Measurements from ENCODE around the gene SPAG7.
"Not testable (repeated sequence)": the region's sequence is repeated elsewhere in the genome, so short reads cannot be mapped to it uniquely, and the experiment has no call there.

The SPAG7 gene

DNA sequence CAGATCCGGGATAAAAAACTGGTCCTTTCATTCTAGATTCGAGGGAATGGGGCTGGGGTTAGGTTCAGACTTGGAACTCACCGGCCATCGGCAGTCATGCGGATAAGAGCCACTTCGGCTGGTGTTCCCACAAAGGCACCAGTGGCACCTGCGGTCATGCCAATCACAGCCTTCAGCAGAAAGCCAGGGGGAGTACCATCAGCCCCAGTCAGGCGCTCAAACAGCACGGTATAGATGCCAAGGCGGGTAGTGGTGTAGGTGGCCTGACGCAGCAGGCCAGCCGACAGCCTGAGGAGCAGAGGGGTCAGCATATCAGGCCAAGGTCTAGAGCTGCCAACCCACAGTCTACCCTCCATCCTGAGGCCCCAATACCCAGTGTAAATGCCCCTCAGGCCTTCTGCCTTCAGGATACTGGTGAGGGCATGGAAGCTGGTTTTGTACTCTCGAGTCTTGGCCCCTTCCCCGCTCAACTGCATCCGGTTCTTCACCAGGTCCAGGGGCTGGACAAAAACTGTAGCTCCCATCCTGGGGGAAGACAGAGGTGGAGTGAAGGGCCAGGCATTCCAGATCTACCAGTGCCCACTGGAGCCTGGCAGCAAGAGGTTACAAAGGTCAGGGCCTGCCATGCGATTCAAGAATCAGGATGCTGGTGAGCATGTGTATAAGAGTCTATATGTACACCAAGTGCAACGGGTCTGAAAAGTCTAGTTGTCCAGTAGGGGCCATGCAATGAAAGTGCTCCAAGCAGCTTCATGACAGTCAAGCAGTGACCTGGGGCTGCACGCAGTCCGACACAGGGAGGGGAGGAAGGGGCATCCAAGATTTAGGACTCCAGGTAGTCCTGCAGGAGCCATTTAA is 28.7 kb downstream of the SPAG7 start:
- no peak for DNase-seq

DNA sequence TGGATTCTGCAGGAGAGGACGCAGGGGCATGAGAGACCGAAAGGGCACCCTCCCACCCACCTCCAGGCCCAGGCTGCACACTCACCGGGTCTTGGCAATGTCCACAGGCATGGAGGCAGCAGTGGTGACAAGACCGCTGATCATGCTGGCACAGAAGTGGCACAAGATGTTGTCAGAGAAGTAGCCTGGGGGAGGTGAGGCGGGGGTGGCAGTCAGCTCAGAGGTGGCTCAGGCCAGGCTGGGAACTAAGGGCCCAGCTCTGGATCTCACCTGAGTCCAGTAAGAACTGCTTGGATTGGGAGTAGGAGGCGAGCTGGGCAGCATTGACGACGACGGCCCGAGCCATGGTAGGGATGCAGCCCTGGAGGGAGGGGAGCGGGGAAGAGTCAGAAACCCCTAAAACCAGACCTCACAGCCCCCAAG is 29.5 kb downstream of the SPAG7 start:
- no peak for DNase-seq

DNA sequence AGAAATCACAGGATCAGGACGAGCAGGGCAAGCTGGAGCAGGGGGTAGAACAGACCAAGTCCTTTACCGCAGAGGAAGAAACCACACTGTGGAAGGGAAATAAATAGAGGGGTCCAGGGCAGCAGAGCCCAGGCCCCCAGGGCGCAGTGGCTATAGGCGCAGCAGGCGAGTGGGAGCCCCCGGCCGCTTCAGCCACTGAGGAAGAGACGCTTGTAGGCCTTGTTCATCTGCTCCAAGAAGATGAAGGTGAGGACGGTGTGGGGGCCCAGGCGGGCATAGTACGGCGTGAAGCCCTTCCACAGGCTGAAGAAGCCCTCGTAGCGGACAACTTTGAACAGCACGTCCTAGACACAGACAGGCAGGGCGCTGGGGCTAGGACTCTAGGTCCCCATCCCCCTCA is 30.1 kb downstream of the SPAG7 start:
- no peak for DNase-seq

DNA sequence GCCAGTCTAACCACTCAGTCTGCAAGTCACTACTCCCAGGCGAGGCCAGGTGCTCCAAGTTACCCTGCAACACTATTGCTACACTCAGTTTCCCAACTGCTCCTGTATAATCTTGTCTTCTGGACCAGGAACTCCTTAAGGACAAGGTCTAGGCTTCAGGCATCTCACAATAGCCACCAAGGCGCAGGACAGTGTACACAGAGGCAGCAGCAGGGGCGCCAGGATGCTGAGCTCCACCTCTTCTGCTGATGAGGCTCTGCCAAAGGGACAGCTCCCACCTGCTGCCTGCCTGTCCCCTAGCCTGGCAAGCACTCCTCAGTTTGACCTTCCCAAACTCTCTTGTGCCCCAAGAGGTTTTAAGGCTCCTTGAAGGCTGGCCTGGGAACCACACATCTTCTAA is 31.2 kb downstream of the SPAG7 start:
- DNase-seq = no peak

DNA sequence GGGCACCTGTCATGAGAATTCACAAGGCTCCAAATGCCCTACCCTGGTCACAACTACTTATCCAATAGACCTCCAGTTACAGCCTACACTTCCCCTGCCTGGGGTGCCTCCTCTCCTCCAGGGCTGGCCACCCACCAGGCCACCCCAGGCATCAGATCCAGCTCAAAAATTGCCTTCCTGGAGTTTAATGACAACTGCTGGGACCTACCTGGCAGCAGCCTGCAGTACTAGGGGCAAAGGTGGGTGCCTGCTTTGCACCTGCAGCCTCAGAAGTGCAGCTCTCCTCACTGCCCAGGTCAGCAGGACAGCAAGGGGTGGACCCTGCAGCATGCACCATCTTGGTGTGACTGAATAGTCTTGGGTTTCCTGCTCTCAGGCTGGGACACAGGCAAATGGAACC is 32.0 kb downstream of the SPAG7 start:
- DNase-seq = no peak

DNA sequence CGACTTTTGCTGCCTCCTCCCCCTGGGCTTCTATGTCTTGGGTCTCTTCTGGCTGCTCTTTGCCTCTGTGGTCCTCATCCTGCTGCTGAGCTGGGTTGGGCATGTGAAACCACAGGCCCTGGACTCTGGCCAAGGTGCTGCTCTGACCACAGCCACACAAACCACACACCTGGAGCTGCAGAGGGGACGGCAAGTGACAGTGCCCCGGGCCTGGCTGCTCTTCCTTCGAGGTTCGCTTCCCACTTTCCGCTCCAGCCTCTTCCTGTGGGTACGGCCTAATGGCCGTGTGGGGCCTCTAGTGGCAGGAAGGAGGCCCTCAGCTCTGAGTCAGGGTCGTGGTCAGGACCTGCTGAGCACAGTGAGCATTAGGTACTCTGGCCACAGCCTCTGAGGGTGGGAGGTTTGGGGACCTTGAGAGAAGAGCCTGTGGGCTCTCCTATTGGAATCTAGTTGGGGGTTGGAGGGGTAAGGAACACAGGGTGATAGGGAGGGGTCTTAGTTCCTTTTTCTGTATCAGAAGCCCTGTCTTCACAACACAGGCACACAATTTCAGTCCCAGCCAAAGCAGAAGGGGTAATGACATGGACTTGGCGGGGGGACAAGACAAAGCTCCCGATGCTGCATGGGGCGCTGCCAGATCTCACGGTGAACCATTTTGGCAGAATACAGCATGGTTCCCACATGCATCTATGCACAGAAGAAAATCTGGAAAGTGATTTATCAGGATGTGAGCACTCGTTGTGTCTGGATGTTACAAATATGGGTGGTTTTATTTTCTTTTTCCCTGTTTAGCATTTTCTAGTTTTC is 33.2 kb downstream of the SPAG7 start:
- DNase-seq = peak in 3 of 51 donors; percentile 8 to 12 (median 9)

DNA sequence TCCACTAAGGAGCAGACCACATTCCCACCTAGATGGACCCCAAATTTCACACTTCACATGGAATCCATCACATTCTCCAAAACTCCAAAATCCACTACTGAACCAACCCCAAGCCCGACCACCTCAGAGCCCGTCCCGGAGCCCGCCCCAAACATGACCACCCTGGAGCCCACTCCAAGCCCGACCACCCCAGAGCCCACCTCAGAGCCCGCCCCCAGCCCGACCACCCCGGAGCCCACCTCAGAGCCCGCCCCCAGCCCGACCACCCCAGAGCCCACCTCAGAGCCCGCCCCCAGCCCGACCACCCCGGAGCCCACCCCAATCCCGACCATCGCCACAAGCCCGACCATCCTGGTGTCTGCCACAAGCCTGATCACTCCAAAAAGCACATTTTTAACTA is 34.0 kb downstream of the SPAG7 start:
- DNase-seq = no peak

DNA sequence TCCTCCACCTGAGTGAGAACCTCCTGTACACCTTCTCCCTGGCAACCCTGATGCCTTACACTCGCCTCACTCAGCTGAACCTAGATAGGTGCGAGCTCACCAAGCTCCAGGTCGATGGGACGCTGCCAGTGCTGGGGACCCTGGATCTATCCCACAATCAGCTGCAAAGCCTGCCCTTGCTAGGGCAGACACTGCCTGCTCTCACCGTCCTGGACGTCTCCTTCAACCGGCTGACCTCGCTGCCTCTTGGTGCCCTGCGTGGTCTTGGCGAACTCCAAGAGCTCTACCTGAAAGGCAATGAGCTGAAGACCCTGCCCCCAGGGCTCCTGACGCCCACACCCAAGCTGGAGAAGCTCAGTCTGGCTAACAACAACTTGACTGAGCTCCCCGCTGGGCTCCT is 34.9 kb downstream of the SPAG7 start:
- no peak for DNase-seq

DNA sequence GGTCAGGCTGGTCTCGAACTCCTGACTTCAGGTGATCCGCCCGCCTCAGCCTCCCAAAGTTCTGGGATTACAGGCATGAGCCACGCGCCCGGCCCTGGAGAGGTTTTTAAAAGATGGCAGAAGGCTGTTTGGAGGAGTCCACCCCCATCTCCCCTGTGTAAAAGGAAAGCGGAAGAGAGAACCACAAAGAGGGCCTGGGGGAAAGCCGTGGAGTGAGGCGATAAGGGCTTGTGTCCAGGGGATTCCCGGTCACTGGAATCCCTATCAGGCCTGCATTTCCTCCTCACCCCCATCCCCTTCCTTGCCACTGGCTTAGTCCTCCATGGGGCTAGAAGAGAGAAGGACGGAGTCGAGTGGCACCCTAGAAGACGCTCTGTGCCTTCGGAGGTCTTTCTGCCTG is 35.7 kb downstream of the SPAG7 start, which contains the start of gene GP1BA:
Gene GP1BA (plus strand): TSS at position 315 of the 400 bp plus-strand sequence. CDS start 328 bp downstream, outside the sequence.
- no peak for DNase-seq

DNA sequence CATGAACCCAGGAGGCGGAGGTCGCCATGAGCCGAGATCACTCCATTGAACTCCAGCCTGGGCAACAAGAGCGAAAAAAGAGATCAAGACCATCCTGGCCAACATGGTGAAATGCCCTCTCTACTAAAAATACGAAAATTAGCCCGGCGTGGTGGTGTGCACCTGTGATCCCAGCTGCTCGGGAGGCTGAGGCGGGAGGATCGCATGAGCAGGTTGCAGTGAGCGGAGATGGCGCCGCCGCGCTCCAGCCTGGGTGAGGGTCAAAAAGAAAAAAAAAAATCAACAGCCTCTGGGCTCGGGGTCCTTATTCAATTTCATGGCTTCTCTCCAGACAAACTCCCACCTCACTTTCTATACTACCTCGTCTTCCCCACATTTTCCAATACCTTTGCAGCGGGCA is 38.7 kb downstream of the SPAG7 start:
- DNase-seq = no peak

DNA sequence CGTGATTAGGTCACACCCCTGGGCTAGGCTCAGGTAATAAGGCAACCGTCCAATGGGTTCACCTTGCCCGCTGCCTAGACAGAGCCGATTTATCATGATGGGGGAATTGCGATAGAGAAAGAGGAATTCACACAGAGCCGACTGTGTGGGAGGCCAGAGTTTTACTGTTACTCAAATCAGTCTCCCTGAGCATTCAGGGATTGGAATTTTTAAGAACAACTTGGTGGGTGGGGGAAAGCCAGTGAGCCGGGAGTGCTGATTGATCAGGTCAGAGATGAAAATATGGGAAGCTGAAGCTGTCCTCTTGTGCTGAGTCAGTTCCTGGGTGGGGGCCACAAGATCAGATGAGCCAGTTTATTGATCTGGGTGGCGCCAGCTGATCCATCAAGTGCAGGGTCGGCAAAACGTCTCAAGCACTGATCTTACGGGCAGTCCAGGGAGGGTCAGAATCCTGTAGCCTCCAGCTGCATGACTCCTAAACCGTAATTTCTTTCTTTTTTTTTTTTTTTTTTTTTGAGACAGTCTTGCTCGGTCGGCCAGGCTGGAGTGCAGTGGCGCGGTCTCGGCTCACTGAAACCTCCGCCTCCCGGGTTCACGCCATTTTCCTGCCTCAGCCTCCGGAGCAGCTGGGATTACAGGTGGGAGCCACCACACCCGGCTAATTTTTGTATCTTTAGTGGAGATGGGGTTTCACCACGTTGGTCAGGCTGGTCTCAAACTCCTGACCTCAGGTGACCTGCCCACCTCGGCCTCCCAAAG is 40.9 kb downstream of the SPAG7 start:
- DNase-seq = not testable (repeated sequence)

DNA sequence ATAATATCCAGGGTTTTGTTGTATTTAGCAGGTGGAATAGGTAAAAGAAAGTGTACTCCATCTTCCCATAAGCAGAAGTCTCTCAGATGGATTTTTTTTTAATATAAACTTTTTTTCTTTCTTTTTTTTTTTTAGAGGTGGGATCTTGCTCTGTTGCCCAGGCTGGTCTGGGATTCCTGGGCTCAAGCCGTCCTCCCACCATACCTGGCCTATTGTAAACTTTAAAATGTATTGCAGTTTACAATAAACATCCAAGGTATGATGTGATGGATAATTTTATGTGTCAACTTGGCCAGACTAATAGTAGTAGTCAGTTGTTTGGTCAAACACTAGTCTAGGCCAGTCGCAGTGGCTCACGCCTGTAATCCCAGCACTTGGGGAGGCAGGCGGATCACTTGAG is 46.3 kb downstream of the SPAG7 start:
- no peak for DNase-seq

DNA sequence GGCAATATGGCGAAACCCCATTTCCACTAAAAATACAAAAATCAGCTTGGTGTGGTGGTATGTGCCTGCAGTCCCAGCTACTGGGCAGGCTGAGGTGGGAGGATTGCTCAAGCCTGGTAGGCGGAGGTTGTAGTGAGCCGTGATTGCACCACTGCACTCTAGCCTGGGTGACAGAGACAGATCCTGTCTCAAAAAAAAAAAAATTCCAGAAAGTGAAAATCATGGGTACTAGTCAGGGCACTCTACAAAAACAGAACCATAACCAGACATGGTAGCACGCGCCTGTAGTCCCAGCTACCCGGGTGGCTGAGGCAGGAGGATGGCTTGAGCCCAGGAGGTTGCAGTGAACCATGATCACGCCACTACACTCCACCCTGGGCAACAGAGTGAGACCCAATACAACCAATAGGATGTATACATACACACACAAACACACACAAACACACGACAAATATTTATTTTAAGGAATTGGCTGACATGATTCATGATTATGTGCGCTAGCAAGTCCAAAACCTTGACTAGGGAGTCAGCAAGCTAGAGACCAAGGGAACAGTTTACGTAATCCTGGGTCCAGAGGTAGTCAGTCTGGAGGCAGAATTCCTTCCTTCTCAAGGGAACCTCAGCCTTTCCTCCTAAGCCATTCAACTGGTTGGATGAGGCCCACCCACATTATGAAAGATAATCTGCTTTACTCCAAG is 47.1 kb downstream of the SPAG7 start:
- DNase-seq = no peak

DNA sequence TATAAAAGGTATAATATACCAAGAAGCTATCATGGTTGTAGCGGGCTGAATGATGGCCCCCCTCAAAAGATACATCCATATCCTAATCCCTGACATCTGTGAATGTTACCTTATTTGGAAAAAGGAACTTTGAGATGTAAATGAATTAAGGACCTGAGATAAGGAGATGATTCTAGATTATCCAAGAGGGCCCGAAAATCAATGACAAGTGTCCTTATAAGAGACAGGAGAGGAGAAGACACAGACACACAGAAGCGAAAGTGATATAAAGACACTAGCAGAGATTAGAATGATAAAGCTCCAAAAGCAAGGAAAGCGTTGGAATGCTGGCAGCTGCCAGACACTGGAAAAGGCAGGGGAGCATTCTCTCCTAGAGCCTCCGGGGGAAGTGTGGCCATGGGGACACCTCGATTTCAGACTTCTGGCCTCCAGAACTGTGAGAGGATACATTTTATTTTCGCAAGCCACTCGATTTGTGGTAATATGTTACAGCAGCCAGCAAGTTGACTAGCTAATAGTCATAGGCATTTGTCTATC is 48.0 kb downstream of the SPAG7 start:
- DNase-seq = no peak

DNA sequence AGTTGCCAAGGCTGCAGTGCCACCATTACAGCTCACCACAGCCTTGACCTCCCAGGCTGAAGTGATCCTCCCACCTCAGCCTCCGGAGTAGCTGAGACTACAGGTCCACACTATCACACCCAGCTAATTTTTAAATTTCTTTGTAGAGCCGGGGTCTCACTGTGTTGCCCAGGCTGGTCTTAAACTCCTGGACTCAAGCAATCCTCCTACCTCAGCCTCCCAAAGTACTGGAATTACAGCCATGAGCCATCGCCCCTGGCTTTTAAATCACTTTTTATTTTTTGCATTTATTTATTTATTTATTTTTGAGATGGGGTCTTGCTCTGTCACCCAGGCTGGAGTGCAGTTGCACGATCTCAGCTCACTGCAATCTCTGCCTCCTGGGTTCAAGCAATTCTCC is 53.1 kb downstream of the SPAG7 start:
- not testable (repeated sequence) for DNase-seq

DNA sequence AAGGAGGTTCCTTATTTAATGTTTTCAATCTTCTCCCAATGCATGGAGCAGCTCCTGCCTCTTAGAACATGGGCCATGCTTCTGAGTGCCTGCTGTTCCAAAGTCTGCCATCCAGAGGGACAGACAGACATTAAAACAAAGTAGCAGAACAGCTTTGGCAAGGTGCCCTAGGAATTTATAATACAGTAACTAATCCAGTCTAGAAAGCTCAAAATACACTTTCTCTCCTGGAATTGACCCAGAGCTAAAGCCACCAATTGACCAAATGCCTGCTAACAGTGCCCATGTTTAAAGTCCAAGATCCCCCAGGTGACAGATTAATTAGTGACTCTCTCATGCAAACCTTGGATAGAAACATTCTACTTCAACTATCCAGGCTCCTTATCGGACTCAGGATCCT is 53.6 kb downstream of the SPAG7 start:
- no peak for DNase-seq

Data from hypothalamus (tissue), 51 donors.